ENCODE measurements around the gene FAM219A. TPM values are rescaled to one million over a fixed set of nuclear protein-coding genes. Genes with fewer than 3 reads are reported as not detected.

Gene FAM219A
- total RNA-seq, 1 experiment from 2014 or later, result 20.6 TPM

- Mint-ChIP-seq H3K4me1 (peaks cover 24% of the 10 kb centered on the region), H3K9me3 (peaks cover 20% of the 10 kb centered on the region), H3K4me3 (no peak overlapping the region), H3K36me3 (peaks cover 38% of the 10 kb centered on the region), H3K27ac (no peak overlapping the region), H3K27me3 (ENCODE audit: low read depth) (no peaks in the 10 kb centered on the region; the same call in 1 of the 2 replicates)
- DNase-seq (ENCODE audit: low spot score) (no peak), ATAC-seq (no peak)
- TF ChIP-seq ERG (CRISPR knock-in tag; IDR thresholded peaks at IDR 0.05), result no peak
- TF ChIP-seq NFATC4 (CRISPR knock-in tag; IDR thresholded peaks at IDR 0.05), result no peak
- TF ChIP-seq ZNF121 (CRISPR knock-in tag; IDR thresholded peaks at IDR 0.05), result no peak
- POLR2A ChIA-PET, result no interaction called here
- CTCF ChIA-PET, result interaction anchor here (0.5 to 1.7 kb wide), 5 partner anchors 8 to 558 kb away, joined by 3 to 6 read pairs (median 3); no protein-coding TSS in a partner anchor
Observed at GRCh38 chr9:34371886-34372466, 86.4 kb downstream of the FAM219A start.

GRCh38 chr9:34370970-34371880, 87.1 kb downstream of the FAM219A start:
- Mint-ChIP-seq H3K27ac (no peak overlapping the region), H3K36me3 (peaks cover 43% of the 10 kb centered on the region), H3K9me3 (peaks cover 24% of the 10 kb centered on the region), H3K27me3 (ENCODE audit: low read depth) (no peaks in the 10 kb centered on the region; the same call in 1 of the 2 replicates), H3K4me3 (no peak overlapping the region), H3K4me1 (peaks cover 24% of the 10 kb centered on the region)
- DNase-seq (ENCODE audit: low spot score) (no peak), ATAC-seq (no peak)
- POLR2A ChIA-PET, result interaction anchor here (1.1 kb wide), 1 partner anchor 15 kb away, joined by 5 read pairs; no protein-coding TSS in a partner anchor
- CTCF ChIA-PET, result interaction anchor here (1.0 to 1.7 kb wide), 2 partner anchors 8 to 10 kb away, joined by 3 read pairs; no protein-coding TSS in a partner anchor
- no peak for TF ChIP-seq TCF7 (CRISPR knock-in tag; IDR thresholded peaks at IDR 0.05; ENCODE audit: low read depth)
- no peak for TF ChIP-seq ZNF671 (CRISPR knock-in tag; IDR thresholded peaks at IDR 0.05)
- no peak for TF ChIP-seq ATF3 (CRISPR knock-in tag; conservative IDR thresholded peaks at IDR 0.05)
- TF ChIP-seq ZNF138 (CRISPR knock-in tag; conservative IDR thresholded peaks at IDR 0.05), result no peak
- TF ChIP-seq HMGA2 (CRISPR knock-in tag; IDR thresholded peaks at IDR 0.05), result no peak
- no peak for TF ChIP-seq FOXJ3 (CRISPR knock-in tag; IDR thresholded peaks at IDR 0.05; ENCODE audit: borderline replicate concordance)
- no peak for TF ChIP-seq ZNF512 (CRISPR knock-in tag; IDR thresholded peaks at IDR 0.05; ENCODE audit: borderline replicate concordance)
- no peak for TF ChIP-seq ZNF232 (CRISPR knock-in tag; IDR thresholded peaks at IDR 0.05)
- no peak for TF ChIP-seq ZNF532 (CRISPR knock-in tag; IDR thresholded peaks at IDR 0.05; ENCODE audit: borderline replicate concordance)
